ENCODE data around the gene EN2.

The EN2 gene

GRCh38 chr7:155461631-155462030, 3.7 kb downstream of the EN2 start:
- no peaks in the 10 kb centered on the region for H3K4me1 ChIP-seq (ENCODE audit: insufficient read depth, low read length)
- H3K4me3 ChIP-seq (ENCODE audit: low read depth in 1 of 2, low read length in 2 of 2) = no peak overlapping the region
- no peak overlapping the region for H3K9ac ChIP-seq (ENCODE audit: low read depth, low read length)
- H3K27me3 ChIP-seq (ENCODE audit: insufficient read depth, low read length, poor library complexity) = peaks cover 5% of the 10 kb centered on the region
- ATAC-seq (ENCODE audit: insufficient read depth, low read depth) = no peak
- H4K20me1 ChIP-seq (ENCODE audit: insufficient read depth, low read length) = no peaks in the 10 kb centered on the region
- H3K36me3 ChIP-seq (ENCODE audit: insufficient read depth, low read length) = no peaks in the 10 kb centered on the region
- H3K79me2 ChIP-seq (ENCODE audit: insufficient read depth, low read length) = no peaks in the 10 kb centered on the region
- H3K27ac ChIP-seq (ENCODE audit: low read length) = no peak overlapping the region
- DNase-seq = no peak
- TF ChIP-seq CTCF (IDR thresholded peaks at IDR 0.05; ENCODE audit: borderline replicate concordance, extremely low read depth, low read length, poor library complexity, severe bottlenecking) = no peak
- TF ChIP-seq EZH2 (IDR thresholded peaks at IDR 0.05; ENCODE audit: borderline replicate concordance, low read depth, low read length, severe bottlenecking) = no peak
- H2AFZ ChIP-seq (ENCODE audit: low read depth, low read length) = no peak overlapping the region
- no peaks in the 10 kb centered on the region for H3K9me3 ChIP-seq (ENCODE audit: insufficient read depth, low read length, severe bottlenecking)
- no peak overlapping the region for H3K4me2 ChIP-seq (ENCODE audit: insufficient read depth, low read length)

- Histone ChIP-seq H3K27me3 (ENCODE audit: insufficient read depth, low read length, poor library complexity) (peaks cover 5% of the 10 kb centered on the region), H3K4me1 (ENCODE audit: insufficient read depth, low read length) (no peaks in the 10 kb centered on the region)
These were observed 4.3 kb downstream of the EN2 start for GRCh38 chr7:155462163-155462735.

GRCh38 chr7:155463114-155463811, 5.3 kb downstream of the EN2 start:
- Histone ChIP-seq H3K4me1 (ENCODE audit: insufficient read depth, low read length) (no peaks in the 10 kb centered on the region), H4K20me1 (ENCODE audit: insufficient read depth, low read length) (no peaks in the 10 kb centered on the region), H3K9ac (ENCODE audit: low read depth, low read length) (no peak overlapping the region), H3K36me3 (ENCODE audit: insufficient read depth, low read length) (no peaks in the 10 kb centered on the region), H3K4me3 (ENCODE audit: low read depth in 1 of 2, low read length in 2 of 2) (no peak overlapping the region), H3K27ac (ENCODE audit: low read length) (no peak overlapping the region), H3K9me3 (ENCODE audit: insufficient read depth, low read length, severe bottlenecking) (no peaks in the 10 kb centered on the region), H2AFZ (ENCODE audit: low read depth, low read length) (no peak overlapping the region), H3K4me2 (ENCODE audit: insufficient read depth, low read length) (no peak overlapping the region), H3K79me2 (ENCODE audit: insufficient read depth, low read length) (no peaks in the 10 kb centered on the region), H3K27me3 (ENCODE audit: insufficient read depth, low read length, poor library complexity) (peaks cover 5% of the 10 kb centered on the region)
- TF ChIP-seq CTCF (IDR thresholded peaks at IDR 0.05; ENCODE audit: borderline replicate concordance, extremely low read depth, low read length, poor library complexity, severe bottlenecking) = no peak
- TF ChIP-seq EZH2 (IDR thresholded peaks at IDR 0.05; ENCODE audit: borderline replicate concordance, low read depth, low read length, severe bottlenecking) = no peak
- DNase-seq (no peak), ATAC-seq (ENCODE audit: insufficient read depth, low read depth) (no peak)

More at GRCh38 chr7:155462163-155462735, 4.3 kb downstream of the EN2 start:
- Histone ChIP-seq H3K4me3 (ENCODE audit: low read depth in 1 of 2, low read length in 2 of 2) (no peak overlapping the region), H4K20me1 (ENCODE audit: insufficient read depth, low read length) (no peaks in the 10 kb centered on the region), H3K36me3 (ENCODE audit: insufficient read depth, low read length) (no peaks in the 10 kb centered on the region), H3K9ac (ENCODE audit: low read depth, low read length) (no peak overlapping the region), H3K27ac (ENCODE audit: low read length) (no peak overlapping the region), H3K9me3 (ENCODE audit: insufficient read depth, low read length, severe bottlenecking) (no peaks in the 10 kb centered on the region), H2AFZ (ENCODE audit: low read depth, low read length) (no peak overlapping the region), H3K4me2 (ENCODE audit: insufficient read depth, low read length) (no peak overlapping the region), H3K79me2 (ENCODE audit: insufficient read depth, low read length) (no peaks in the 10 kb centered on the region)
- DNase-seq (no peak), ATAC-seq (ENCODE audit: insufficient read depth, low read depth) (no peak)
- no peak for TF ChIP-seq CTCF (IDR thresholded peaks at IDR 0.05; ENCODE audit: borderline replicate concordance, extremely low read depth, low read length, poor library complexity, severe bottlenecking)
- no peak for TF ChIP-seq EZH2 (IDR thresholded peaks at IDR 0.05; ENCODE audit: borderline replicate concordance, low read depth, low read length, severe bottlenecking)

All from DND-41 (cell line).